Measurements from ENCODE around the gene DNAJB6. TPM values are rescaled to one million over a fixed set of nuclear protein-coding genes. Genes with fewer than 3 reads are reported as not detected.

The DNAJB6 gene
- total RNA-seq, 1 donor from 2014 or later: 172 TPM

DNA sequence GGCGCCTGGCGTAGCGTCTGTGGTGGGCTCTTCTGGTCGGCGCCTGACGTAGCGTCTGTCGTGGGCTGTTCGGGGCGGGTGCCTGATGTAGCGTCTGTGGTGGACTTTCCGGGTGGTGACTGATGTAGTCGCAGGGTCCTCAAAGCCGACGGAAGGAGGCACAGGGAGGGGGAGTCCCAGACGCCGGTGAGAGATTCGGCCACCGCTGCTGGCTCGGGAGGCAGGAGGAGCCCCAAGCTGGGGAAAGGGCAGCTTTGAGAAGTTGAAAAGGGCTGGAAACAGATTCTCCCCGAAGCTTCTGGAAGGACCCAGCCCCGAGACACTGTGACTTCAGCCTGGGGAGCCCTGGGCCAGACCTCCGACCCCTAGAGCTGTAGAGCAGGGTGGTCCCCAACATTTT is 105.7 kb downstream of the DNAJB6 start:
- Mint-ChIP-seq H3K36me3 (peaks cover 14% of the 10 kb centered on the region), H3K27me3 (ENCODE audit: insufficient read depth, low read depth) (peaks cover 17% of the 10 kb centered on the region), H3K4me3 (no peak overlapping the region), H3K27ac (no peak overlapping the region), H3K9me3 (peaks cover 28% of the 10 kb centered on the region), H3K4me1 (peaks cover 8% of the 10 kb centered on the region)
- no peak overlapping the region for H3K9ac ChIP-seq
- DNase-seq (ENCODE audit: low spot score): no peak
- no peaks in the 10 kb centered on the region for H3K79me2 ChIP-seq (ENCODE audit: low read depth)
- no peak overlapping the region for H2AFZ ChIP-seq (replicated peaks)
- TF ChIP-seq EZH2phosphoT487 (IDR thresholded peaks at IDR 0.05): no peak
- no peak for TF ChIP-seq EZH2 (IDR thresholded peaks at IDR 0.05)
- TF ChIP-seq, protein P1, sequence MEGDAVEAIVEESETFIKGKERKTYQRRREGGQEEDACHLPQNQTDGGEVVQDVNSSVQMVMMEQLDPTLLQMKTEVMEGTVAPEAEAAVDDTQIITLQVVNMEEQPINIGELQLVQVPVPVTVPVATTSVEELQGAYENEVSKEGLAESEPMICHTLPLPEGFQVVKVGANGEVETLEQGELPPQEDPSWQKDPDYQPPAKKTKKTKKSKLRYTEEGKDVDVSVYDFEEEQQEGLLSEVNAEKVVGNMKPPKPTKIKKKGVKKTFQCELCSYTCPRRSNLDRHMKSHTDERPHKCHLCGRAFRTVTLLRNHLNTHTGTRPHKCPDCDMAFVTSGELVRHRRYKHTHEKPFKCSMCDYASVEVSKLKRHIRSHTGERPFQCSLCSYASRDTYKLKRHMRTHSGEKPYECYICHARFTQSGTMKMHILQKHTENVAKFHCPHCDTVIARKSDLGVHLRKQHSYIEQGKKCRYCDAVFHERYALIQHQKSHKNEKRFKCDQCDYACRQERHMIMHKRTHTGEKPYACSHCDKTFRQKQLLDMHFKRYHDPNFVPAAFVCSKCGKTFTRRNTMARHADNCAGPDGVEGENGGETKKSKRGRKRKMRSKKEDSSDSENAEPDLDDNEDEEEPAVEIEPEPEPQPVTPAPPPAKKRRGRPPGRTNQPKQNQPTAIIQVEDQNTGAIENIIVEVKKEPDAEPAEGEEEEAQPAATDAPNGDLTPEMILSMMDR (IDR thresholded peaks at IDR 0.05): no peak
- H3K4me3 ChIP-seq: no peak overlapping the region
- H3K36me3 ChIP-seq: no peaks in the 10 kb centered on the region
- H3K27me3 ChIP-seq: no peaks in the 10 kb centered on the region
- H3K27ac ChIP-seq: no peak overlapping the region
- H3F3A ChIP-seq (ENCODE audit: low read depth): no peaks in the 10 kb centered on the region
- no peaks in the 10 kb centered on the region for H3K9me3 ChIP-seq (ENCODE audit: low read depth)
- H3K4me1 ChIP-seq: no peaks in the 10 kb centered on the region
- no peak overlapping the region for H3K4me2 ChIP-seq
- no peaks in the 10 kb centered on the region for H4K20me1 ChIP-seq (ENCODE audit: low read depth)

DNA sequence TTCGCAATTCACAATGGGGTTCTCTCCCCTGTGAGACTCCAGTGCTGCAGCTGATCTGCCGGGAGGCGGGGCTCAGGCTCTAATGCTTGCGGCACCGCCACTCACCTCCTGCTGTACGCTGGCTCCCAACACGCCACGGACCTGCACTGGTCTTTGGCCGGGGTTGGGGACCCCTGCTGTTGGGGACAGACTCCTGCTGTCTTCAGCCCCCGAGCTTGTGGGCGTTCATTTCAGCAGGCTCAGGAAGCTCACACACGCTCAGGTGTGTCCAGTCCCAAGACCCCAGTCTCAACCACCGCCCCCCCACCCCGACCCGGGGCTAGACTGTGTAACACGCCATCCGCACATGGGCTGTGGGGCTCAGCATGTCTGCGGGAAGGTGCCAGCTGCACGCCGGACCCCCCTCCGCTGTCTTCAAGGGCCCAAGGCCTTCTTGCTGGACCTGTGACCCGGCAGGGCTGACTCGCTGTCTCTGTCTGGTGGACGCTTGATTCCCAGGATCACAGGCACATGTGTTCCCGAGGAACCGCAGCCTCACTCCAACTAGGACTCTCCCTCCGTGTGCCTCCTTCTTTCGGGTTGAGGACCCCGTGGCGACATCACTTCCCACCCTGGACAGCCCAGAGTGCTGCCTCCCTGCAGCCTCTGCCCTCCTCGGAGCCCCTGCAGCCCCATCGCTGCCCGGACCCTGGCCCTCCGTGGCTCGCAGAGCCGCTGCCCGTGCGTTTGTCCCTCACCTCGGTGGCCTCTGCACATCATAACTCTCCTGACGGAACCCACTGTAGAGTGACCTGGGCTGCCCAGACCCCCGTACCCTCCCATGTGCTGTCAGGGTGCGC is 106.4 kb downstream of the DNAJB6 start:
- DNase-seq (ENCODE audit: low spot score): no peak
- Mint-ChIP-seq H3K27ac (peak overlapping the region; percentile 69), H3K36me3 (peaks cover 14% of the 10 kb centered on the region), H3K4me3 (peak overlapping the region; percentile 11), H3K27me3 (ENCODE audit: insufficient read depth, low read depth) (peaks cover 17% of the 10 kb centered on the region), H3K4me1 (peaks cover 6% of the 10 kb centered on the region), H3K9me3 (peaks cover 29% of the 10 kb centered on the region)
- H3K4me3 ChIP-seq: no peak overlapping the region
- TF ChIP-seq EZH2phosphoT487 (IDR thresholded peaks at IDR 0.05) (no peak), EZH2 (IDR thresholded peaks at IDR 0.05) (no peak)
- TF ChIP-seq, protein P1 (IDR thresholded peaks at IDR 0.05): no peak
- no peak overlapping the region for H3K27ac ChIP-seq
- no peaks in the 10 kb centered on the region for H3K9me3 ChIP-seq (ENCODE audit: low read depth)
- no peaks in the 10 kb centered on the region for H3K27me3 ChIP-seq
- no peak overlapping the region for H3K9ac ChIP-seq
- H2AFZ ChIP-seq (replicated peaks): no peak overlapping the region
- no peaks in the 10 kb centered on the region for H4K20me1 ChIP-seq (ENCODE audit: low read depth)
- no peaks in the 10 kb centered on the region for H3F3A ChIP-seq (ENCODE audit: low read depth)
- no peaks in the 10 kb centered on the region for H3K36me3 ChIP-seq
- H3K79me2 ChIP-seq (ENCODE audit: low read depth): no peaks in the 10 kb centered on the region
- no peaks in the 10 kb centered on the region for H3K4me1 ChIP-seq
- H3K4me2 ChIP-seq: no peak overlapping the region

GRCh38 chr7:157444011-157444842 is 107.4 kb downstream of the DNAJB6 start:
- Histone ChIP-seq H3K4me1 (no peaks in the 10 kb centered on the region), H4K20me1 (ENCODE audit: low read depth) (no peaks in the 10 kb centered on the region), H3K4me3 (no peak overlapping the region), H3K9me3 (ENCODE audit: low read depth) (no peaks in the 10 kb centered on the region), H3K79me2 (ENCODE audit: low read depth) (no peaks in the 10 kb centered on the region), H3K36me3 (no peaks in the 10 kb centered on the region), H3K4me2 (no peak overlapping the region), H3K27me3 (no peaks in the 10 kb centered on the region), H2AFZ (replicated peaks) (no peak overlapping the region), H3K9ac (no peak overlapping the region), H3K27ac (no peak overlapping the region), H3F3A (ENCODE audit: low read depth) (no peaks in the 10 kb centered on the region)
- peaks cover 12% of the 10 kb centered on the region for H3K27me3 Mint-ChIP-seq (ENCODE audit: insufficient read depth, low read depth)
- no peak for DNase-seq (ENCODE audit: low spot score)
- peaks cover 26% of the 10 kb centered on the region for H3K9me3 Mint-ChIP-seq
- no peak for TF ChIP-seq EZH2phosphoT487 (IDR thresholded peaks at IDR 0.05)
- H3K36me3 Mint-ChIP-seq: peaks cover 13% of the 10 kb centered on the region
- H3K4me1 Mint-ChIP-seq: peaks cover 6% of the 10 kb centered on the region
- H3K27ac Mint-ChIP-seq: peak overlapping the region; percentile 76
- H3K4me3 Mint-ChIP-seq: peak overlapping the region; percentile 11

Measured in neural progenitor cell (in vitro differentiated cells).